NCI-H345 treated with DMSO at 0.1 percent for 48 hours (cell line): ENCODE results near the gene EMC9.

Experiments used
- DNase-seq: peaks from one replicate; lab custom pipeline; 2025; ENCODE audit not compliant: unreplicated experiment; lab: John Stamatoyannopoulos, UW

Gene EMC9

GRCh38 chr14:24149302-24149969 is 8.0 kb upstream of the EMC9 start:
- DNase-seq: no peak

GRCh38 chr14:24147761-24148428 is 6.5 kb upstream of the EMC9 start:
- DNase-seq: no peak

DNA sequence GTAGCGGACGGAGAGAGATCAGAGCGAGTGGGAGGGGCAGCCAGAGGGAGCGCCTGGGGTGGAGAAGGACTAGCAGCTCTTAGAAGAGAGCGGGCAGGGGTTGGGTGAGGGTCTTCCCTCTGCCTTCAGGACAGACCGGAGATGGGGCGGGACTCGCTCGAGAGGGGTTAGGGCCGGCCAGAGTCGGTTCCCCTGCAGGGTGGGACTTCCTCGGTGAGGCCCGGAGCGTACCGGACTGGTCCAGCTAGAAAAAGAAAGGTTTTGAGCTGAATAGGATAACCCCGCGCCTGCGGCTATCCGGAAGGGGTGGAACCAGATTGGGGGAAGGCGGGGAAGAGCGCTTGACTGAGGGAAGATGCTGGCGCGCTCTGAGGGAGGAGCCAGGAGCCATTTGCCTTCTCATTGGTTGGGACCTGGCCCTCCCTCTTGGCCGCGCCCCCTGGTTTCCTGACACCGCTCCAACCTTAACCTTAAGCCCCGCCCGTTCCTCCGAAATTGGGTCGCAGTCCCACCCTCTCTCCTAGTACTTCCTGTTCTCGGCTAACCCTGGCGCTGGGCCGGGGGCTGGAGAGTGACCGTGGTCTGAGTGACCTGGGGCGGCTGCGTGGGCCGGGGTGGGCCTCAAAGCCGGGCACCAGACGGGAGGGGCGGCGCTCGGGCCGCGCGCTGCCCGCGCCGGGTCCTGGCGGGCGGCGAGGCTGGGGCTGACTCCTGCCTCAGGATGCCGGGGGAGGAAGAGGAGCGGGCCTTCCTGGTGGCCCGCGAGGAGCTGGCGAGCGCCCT is 5.8 kb upstream of the EMC9 start, which contains the start of gene RNF31:
Gene RNF31 (plus strand): TSS at position 521 of the 783 bp plus-strand sequence. CDS start 201 bp downstream, at position 722.
- DNase-seq: peak; percentile 97

- peak; percentile 88 for DNase-seq
Measured at GRCh38 chr14:24146453-24146977, 5.1 kb upstream of the EMC9 start, which contains the start of gene PSME2. TSS of gene PSME2 (minus strand) at chr14:24146610. CDS start at chr14:24146581, 29 bp downstream.

DNA sequence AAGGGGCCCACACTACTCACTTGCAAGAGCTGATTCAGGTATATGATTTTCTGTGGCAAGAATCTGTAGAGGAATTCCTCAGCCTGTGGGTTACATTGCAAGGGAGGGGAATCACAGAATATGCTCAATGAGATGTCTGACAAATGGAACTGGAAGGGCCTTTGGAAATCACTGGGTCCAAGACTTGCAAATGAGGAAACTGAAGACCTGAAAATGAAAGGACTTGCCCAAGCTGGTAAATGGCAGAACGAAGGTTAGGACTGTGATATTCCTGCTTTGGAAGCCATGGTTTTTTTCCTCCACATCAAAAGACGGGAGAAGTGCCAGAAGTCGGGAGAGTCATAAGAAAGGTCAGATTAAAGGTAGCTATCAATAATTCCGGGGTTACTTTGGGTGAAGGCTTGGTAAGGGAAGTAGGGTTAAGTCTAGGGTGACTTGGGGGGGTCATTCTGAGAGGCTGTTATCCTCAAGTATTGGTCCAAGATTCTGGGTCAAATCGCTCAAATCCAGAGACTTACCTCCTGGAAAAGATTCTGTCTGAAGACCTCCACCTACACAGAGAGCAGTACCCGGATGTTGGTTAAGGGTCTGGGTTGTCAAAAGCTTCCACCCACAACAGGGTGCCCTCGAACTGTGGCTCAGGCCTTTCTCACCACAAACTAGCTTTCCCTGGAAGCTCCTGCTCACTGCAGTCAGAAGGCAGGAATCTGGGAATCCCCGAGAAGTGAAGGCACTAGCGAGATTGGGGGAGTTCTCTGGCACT is 4.5 kb upstream of the EMC9 start:
- DNase-seq: no peak

- no peak for DNase-seq
Measured at GRCh38 chr14:24145219-24145618, 3.8 kb upstream of the EMC9 start.

DNA sequence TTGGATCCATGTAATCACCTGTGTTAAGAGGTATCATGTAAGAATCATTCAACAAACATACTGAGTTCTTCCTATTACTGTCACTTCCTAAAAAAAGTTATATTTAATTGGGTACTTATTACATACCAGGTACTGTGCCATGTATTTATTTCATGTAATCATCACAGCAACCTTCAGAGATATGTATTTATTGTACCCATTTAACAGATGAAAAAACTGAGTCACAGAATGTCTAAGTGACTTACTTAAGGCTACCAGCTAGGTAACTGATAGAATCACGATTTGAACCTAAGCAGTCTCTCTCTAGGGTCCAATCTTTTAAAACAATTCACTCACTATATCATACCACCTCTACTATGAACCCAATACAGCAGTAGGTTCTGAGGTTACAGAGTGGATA is 3.1 kb upstream of the EMC9 start:
- DNase-seq: no peak

DNA sequence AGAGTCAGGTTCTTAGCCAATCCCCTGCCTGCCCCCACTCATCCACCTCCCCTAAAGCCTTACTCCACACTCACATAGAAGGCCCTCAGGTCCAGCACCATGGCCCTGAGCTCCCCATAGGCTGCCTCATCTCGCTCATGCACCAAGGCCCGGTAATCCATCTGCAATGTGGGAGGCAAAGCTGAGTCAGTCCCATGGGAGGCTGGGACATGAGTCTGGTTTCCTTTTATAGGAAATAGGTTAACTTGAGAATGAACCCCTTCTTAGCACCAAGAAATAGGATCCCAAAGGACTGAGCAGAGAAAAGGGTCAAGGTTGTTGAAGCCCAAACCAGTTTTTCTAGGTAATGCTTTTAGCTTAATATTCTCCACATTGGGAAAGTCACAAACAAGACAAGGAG is 2.1 kb upstream of the EMC9 start:
- DNase-seq: no peak

GRCh38 chr14:24139272-24139934 is 2.0 kb downstream of the EMC9 start:
- DNase-seq: no peak

GRCh38 chr14:24138396-24139271 is 2.8 kb downstream of the EMC9 start:
- DNase-seq: no peak

DNA sequence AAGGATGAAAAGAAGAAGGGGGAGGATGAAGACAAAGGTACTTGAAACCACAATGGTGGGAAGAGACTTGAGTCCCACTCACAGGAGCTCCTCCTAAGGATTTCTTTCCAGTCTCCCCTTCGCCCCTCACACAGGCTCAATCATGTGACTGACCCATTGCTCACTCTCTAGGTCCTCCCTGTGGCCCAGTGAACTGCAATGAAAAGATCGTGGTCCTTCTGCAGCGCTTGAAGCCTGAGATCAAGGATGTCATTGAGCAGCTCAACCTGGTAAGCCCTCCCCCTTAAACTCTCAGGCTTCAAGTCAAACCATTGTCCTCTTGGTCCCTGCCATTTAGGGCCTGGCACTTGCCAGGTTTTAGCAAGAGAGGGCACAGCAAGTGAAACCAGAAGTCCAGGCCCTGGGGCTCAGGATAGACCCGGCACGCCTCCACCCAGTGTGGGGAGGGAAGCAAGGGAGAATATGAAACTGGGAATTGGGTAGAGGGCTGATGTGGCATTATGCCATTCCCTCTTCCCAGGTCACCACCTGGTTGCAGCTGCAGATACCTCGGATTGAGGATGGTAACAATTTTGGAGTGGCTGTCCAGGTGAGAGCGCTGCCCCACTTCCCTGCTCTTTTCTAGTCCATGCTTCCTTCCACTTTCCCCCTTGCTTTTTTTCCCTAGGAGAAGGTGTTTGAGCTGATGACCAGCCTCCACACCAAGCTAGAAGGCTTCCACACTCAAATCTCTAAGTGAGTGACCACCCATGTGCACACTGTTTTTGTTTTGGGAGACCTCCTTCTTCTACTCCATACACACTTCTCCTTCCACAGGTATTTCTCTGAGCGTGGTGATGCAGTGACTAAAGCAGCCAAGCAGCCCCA is 3.6 kb downstream of the EMC9 start:
- no peak for DNase-seq

DNA sequence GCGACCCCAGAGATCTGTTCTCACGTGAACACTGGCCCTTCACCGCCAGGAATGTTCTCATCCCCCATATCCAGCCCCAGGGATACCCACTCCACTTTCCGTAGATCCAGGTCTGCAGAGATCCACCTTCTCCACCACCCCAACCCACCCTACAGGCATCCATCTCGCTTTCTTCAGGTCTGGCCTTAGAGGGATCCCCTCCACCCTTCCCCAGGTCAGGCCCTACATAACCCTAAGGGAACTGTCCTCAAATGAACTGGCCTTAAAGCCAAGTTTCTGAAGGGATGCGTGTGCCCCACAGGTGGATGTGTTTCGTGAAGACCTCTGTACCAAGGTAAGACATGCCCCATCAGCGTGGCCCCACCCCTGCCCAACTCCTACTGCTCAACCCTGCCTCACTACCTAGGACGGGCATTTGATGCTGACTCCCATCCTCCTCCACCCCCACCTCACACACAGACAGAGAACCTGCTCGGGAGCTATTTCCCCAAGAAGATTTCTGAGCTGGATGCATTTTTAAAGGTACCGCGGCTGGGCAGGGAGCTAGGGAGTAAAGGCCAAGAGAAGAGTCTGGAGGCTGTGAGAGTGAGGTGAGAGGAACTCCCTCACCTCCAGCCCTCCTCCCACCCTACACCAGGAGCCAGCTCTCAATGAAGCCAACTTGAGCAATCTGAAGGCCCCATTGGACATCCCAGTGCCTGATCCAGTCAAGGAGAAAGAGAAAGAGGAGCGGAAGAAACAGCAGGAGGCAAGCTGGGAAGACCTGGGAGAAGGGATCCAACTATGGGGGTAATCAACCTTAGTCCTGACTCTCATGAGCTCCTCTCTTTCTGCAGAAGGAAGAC is 4.5 kb downstream of the EMC9 start:
- no peak for DNase-seq

DNA sequence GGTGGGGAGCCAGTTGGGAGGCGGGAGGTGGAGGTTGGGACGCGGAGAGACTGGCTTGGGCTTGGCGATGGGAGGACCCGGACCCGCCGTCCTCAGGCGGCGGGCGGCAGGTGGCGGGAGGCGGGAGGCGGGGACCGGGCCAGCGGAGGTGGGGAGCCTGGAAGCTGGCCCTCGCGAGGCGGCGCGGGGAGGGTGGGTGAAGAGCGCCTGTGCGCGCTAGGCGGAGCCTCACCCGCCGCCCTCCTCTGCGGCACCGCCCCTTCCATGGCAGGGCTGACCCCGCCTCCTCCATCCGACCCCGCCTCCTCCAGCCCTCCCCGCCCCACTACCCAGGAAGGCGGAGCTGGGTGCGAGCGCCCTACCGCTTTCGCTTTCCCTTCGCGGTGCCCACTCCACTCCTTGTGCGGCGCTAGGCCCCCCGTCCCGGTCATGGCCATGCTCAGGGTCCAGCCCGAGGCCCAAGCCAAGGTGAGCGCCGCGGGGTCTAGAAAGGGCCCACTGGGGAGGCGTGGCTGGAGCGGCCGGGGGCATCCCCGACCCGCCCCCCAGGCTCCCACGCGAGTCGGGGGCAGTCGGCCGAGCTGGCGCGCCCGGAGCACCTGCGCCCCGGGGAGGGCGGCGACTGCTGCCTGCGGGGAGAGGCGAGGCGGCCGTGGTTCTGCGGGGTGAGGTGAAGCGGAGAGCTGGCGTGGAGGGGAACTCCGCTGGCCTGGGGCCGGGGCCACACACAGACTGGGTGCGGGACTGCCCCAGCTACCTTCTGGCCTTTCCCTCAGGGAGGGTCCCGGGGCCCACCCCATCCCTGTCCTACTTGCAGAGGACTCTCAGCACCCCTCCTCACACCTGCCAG is 5.3 kb downstream of the EMC9 start, which contains the start of gene PSME1:
Gene PSME1 (plus strand): TSS at position 361 of the 850 bp plus-strand sequence. CDS start 69 bp downstream, at position 430.
- DNase-seq: peak; percentile 90

DNA sequence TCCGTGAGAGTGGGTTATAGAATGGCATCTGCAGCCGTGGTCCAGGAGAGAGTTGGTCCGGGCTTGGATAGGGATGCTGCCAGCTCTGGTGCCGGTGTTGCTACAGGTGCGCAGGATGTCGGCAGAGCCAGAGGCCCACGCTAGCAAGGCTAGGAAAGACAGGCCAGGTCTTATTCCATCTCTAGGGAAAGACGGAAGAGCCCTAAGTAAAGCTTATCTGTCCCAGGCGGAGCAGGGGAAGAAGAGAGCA is 5.9 kb downstream of the EMC9 start:
- DNase-seq: peak; percentile 71

DNA sequence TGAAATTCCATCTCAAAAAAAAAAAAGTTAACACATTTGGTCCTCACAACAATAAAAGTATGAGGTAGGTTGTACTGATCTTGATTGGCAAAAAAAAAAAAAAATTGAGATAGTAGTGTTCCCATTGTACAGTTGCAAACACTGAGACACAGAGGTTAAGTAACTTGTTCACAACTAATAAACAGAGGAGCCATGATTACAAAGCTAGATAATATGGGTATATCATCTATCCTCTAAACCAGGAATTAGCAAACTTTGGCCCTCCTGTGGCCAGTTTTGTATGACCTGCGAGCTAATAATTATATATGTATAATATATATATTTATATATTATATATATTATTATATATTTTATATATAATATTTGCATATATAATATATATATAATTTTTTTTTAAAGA is 7.7 kb downstream of the EMC9 start:
- no peak for DNase-seq

DNA sequence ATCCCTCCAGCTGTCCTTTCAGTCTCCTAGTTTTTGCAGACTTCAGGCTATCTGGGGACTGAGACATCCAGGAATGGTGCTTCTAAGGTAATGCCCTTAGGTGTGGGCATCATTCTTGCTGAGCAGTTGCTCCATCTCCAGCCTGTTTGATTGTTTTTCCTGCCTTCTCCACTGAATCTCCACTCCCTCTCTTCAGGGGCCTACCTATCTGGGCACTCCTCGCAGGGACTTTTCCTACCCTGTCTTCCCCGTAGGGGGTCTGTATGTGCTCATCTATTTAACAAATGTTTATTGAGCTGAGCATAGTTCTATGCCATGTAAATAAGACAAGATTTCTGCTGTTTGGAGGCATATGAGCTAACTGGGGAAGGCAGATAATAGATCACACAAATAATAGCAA is 8.4 kb downstream of the EMC9 start:
- DNase-seq: no peak
